Measurements from ENCODE around the gene TMEM161A.

Gene TMEM161A

DNA sequence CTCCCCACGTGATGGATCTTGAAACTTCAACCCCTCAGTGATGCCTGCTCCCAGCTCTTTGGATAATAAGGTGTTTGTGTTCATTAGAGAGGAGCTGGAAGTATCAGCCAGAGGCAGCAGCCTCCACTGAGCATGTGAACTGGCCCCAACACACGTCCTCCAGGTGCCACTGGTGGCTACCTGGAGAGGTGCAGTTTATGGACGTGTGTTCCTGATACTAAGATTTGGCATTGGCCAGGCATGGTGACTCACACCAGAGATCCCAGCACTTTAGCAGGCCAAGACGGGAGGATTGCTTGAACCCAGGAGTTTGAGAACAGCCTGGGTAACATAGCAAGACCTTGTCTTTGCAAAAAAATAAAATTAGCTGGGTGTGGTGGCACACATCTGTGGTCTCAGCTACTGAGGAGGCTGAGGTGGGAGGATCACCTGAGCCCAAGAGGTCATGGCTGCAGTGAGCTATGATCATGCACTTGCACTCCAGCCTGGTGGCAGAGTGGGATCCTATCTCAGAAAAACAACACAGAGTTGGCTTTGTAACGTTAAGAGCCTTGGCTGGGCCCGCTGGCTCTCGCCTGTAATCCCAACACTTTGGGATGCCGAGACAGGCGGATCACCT, 40.1 kb downstream of the TMEM161A start:
- no peak for DNase-seq (ENCODE audit: low read depth)
- no peak for TF ChIP-seq CTCF (IDR thresholded peaks at IDR 0.05; ENCODE audit: control insufficient read depth, insufficient read depth, low read depth, low read length, missing control alignments)
- no peak overlapping the region for H3K4me3 ChIP-seq (ENCODE audit: control insufficient read depth, low read depth, low read length)

GRCh38 chr19:19096641-19097627, 41.3 kb downstream of the TMEM161A start:
- H3K4me3 ChIP-seq (ENCODE audit: control insufficient read depth, low read depth, low read length) = no peak overlapping the region
- no peak for DNase-seq (ENCODE audit: low read depth)

DNA sequence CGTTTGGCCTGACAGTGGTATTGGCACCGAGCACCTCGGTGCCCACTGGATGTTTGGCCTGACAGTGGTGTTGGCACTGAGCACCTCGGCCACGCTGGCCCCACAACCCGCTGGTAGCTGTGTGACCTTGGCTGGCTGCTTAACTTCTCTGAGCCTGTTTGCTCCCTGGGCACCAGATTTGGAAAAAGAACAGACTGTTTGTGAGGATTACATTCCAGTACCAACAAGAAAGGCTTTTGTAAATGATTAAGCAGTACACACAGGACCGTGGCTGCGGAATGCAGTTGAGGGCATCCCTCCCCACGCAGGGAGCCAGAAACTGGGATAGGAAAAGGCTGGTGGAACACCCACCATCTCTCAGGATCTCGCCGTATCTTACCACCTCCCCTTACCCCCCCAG, 42.6 kb downstream of the TMEM161A start:
- TF ChIP-seq CTCF (IDR thresholded peaks at IDR 0.05; ENCODE audit: control insufficient read depth, insufficient read depth, low read depth, low read length, missing control alignments) = no peak
- no peak for DNase-seq (ENCODE audit: low read depth)
- H3K4me3 ChIP-seq (ENCODE audit: control insufficient read depth, low read depth, low read length) = no peak overlapping the region

More at GRCh38 chr19:19096641-19097627, 41.3 kb downstream of the TMEM161A start:
- no peak for TF ChIP-seq CTCF (IDR thresholded peaks at IDR 0.05; ENCODE audit: control insufficient read depth, insufficient read depth, low read depth, low read length, missing control alignments)

- TF ChIP-seq CTCF (IDR thresholded peaks at IDR 0.05; ENCODE audit: control insufficient read depth, insufficient read depth, low read depth, low read length, missing control alignments) = no peak
- no peak for DNase-seq (ENCODE audit: low read depth)
- no peak overlapping the region for H3K4me3 ChIP-seq (ENCODE audit: control insufficient read depth, low read depth, low read length)
Measured at GRCh38 chr19:19094513-19094912, 43.8 kb downstream of the TMEM161A start.

- no peak for DNase-seq (ENCODE audit: low read depth)
- no peak for TF ChIP-seq CTCF (IDR thresholded peaks at IDR 0.05; ENCODE audit: control insufficient read depth, insufficient read depth, low read depth, low read length, missing control alignments)
- no peak overlapping the region for H3K4me3 ChIP-seq (ENCODE audit: control insufficient read depth, low read depth, low read length)
Measured at GRCh38 chr19:19087676-19088075, 50.6 kb downstream of the TMEM161A start.

DNA sequence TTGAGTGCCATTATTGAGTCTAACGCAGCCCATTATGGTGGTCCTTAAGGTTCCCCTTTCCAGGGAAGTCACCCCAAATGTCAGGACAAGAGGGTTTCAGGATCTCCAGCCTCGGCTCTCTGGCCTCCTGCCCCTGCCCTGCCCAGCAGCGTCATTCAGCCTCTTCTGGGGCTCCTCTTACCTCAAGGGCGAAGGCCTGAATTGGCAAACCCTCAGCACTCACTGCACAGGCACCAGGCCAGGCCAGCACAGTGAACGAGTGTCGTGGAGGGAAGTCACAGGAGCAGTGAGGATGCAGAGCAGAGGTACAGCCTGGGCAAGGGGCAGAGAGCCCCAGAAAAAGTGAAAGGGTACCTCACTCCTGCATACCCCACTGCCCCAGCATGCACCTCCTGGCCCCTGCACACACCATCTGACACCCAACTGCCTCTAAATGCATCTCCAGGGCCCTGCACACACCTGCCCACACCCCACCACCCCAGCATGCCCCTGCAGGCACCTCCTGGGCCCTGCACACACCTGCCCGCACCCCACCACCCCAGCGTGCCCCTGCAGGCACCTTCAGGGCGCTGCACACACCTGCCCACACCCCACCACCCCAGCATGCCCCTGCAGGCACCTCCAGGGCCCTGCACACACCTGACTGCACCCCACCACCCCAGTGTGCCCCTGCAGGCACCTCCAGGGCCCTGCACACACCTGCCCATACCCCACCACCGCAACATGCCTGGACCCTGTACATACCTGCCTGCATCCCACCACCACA, 54.7 kb downstream of the TMEM161A start:
- H3K4me3 ChIP-seq (ENCODE audit: control insufficient read depth, low read depth, low read length) = no peak overlapping the region
- no peak for TF ChIP-seq CTCF (IDR thresholded peaks at IDR 0.05; ENCODE audit: control insufficient read depth, insufficient read depth, low read depth, low read length, missing control alignments)
- no peak for DNase-seq (ENCODE audit: low read depth)
